ENCODE measurements around the gene MAST2.
A peak's percentile ranks its signal among the peaks of the same experiment; 100 is the strongest.
"Not testable (repeated sequence)": the region's sequence is repeated elsewhere in the genome, so short reads cannot be mapped to it uniquely, and the experiment has no call there.

Gene MAST2

DNA sequence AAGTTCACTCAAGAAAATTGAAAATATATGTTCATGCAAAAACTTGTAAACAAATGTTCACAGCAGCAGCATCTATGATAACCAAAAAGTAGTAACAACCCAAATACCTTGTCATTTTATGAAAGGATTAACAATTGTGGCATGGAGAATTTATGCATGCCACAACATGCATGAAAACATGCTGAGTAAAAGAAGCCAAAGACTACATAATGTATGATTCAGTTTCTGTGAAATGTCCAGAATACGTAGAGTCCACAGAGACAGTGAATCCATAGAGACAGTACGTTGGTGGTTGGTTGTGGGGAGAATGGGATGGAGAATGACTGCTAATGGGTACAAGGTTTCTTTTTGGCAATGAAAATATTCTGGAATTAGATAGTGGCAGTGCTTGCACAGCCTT lies 148.7 kb downstream of the MAST2 start:
- DNase-seq: no peak

DNA sequence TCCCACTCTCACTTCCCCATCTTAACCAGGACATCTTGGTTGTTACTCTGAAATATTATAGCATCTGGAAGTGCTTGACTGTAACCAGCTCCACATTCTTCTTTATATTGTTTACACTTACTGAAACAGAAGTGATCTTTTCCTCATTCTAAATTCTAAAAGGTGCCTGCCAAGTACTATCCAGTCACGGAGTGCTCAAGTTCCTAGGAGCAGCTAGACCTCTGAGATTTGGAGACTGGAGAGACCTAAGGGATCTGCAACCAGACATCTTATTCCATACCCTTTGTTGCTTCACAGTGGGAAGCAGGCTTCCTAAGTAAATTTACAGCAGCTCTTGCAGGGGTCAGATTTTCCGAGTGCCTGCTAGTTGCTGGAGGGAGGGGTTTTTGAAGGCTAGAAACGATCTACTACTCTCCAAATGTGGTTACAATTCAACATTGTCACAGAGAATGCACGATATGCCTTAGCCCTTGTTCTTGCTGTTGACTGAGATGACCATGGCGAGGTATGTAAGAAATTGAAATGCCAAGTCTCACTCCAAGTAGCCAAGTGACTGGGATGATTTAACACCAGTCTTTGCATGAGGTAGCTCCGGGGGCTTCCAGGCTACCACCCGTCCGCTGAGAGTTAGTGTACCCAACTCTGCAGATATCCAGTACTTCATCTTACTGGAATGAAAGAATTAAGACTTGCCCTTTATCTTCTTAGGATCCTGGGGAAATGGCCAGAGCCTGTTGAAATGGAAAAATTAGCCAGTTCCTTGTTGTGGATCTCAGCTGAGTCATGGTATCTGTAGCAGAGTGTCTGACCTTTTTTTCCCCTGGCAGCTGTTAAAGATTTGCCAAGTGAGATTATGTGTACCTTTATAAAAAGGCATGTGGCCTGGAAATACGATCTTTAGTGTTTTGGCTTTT lies 150.8 kb downstream of the MAST2 start:
- no peak for DNase-seq

DNA sequence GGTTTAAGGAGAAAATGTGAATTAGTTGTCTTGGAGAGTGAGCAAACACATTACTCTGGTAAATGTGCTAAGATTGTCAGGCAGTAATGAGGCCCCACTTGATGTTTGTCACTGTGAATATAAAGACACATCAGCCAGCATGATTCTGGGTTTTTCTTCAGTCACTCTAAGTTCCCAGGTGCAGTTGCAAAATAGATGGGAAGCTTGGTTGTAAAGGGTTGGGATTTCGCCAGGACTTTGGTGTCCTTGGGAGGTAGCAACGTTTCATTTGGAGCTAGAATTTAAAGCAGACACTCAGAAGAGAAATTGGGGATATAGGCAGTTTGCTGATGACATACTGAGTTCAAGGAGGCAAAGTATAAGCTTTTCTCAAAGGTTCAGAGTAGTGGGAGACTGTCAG lies 154.3 kb downstream of the MAST2 start:
- DNase-seq: no peak

DNA sequence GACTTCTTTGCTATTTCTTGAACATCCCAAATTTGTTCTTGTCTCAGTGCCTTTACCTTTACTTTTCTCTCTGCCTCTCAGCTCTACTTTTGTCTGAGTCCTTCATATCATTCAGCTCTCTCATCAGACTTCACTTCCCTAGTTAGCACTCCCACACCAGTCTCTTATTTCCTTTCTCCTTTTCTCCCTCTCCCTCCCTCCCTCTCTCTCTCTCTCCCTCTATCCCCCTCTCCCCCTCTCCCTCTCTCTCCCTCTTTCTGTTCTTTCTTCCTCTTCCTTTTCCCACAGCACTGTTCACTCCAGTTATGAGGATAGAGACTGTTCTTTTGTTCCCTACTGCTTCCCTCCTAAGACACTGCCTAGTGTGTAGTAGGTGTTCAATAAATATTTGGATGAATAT lies 154.9 kb downstream of the MAST2 start:
- no peak for DNase-seq

DNA sequence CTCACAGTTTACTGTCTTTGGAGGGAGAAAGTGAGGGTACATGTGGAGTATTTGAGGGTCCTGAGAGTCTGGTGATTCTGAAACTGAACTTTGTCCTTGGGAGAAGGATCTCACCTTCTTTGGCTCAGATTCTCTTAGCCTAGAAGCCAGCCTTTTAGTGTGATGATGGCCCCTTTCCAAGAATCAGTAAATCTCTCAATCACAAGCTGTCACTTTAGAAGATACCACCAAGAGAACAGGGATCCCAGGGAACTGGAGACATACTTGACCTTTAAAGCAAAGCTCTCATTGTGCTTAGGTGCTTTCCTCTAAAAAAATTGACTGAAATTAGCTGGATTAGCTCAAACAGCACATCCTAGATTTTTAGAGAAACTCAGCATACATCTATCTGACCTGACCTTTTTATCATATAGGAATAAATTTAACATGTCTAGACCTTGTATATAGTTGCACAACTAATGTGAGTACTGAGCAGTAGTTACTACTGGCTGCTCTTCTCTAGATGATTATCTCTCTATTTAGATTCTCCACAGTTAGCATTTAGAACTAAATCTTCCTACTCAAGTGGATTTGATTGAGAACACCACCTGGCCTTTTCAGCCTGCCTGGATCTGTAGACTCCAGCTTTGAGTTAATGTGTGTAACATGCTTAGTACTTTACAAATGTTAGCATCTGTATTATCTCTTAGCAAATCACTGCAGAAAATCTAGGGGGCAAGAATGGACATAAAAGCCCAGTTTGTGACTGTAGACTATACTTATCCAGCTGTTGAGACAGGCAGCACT lies 157.7 kb downstream of the MAST2 start:
- DNase-seq: no peak

DNA sequence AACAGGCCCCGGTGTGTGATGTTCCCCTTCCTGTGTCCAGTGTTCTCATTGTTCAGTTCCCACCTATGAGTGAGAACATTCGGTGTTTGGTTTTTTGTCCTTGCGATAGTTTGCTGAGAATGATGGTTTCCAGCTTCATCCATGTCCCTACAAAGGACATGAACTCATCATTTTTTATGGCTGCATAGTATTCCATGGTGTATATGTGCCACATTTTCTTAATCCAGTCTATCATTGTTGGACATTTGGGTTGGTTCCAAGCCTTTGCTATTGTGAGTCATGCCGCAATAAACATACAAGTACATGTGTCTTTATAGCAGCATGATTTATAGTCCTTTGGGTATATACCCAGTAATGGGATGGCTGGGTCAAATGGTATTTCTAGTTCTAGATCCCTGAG lies 158.5 kb downstream of the MAST2 start:
- DNase-seq: not testable (repeated sequence)

DNA sequence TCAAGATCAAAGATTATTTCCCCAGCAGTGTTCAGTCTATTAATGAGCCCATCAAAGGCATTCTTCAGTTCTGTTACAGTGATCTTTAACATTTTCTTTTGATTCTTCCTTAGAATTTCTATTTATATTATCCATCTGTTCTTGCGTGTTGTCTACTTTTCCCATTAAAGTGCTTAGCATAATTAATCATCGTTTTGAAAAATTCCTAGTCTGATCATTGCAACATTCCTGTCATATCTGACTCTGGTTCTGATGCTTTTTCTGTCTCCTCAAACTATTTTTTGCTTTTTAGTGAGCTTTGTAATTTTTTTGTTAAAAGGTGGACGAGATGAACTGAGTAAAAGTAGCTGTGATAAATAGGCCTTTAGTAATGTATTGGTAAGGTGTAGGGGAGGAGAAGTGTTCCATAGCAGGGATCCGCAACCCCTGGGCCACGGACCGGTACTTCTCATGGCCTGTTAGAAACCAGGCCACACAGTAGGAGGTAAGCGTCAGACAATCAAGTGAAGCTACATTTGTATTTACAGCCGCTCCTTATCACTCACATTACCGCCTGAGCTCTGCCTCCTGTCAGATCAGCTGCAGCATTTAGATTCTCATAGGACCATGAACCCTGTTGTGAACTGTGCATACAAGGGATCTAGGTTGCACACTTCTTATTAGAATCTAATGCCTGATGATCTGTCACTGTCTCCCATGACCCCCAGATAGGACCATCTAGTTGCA lies 165.7 kb downstream of the MAST2 start:
- DNase-seq: no peak

DNA sequence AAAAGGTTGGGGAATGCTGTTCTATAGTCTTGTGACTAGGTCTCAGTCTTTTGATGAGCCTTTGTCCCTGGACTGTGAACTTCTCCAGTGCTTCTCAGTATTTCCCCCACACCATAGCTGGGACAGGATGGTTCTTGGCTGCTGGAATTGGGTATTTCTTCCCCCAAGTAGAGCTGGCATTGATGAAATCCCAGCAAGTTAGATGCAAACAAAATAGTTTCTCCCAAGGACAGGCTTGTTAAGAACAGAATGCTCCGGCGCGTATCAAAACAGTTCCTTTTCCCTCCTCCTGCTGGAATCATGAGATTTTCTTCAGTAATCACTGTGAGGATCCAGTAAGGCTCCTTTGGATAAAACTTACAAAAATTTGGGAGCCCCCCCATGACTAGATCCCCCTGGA lies 166.5 kb downstream of the MAST2 start:
- DNase-seq: no peak

DNA sequence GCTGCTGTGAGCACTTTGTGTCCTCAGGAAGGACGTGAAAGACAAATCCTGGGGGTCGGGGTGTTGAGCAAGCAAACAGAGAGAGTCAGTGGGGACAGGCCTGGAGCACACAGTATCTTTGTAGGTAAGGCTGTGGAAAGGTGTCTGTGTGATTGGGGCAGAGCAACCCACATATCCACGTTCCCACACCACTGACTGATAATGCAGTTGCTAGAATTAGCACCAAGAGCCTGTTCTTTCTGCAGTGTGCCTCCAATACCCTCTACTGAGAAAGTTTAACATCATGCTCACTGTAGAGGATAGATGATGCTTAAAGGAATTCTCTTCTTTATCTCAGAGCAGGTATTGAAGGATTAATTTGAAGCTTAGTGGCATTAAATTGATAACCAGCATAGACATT lies 167.9 kb downstream of the MAST2 start:
- DNase-seq: no peak

DNA sequence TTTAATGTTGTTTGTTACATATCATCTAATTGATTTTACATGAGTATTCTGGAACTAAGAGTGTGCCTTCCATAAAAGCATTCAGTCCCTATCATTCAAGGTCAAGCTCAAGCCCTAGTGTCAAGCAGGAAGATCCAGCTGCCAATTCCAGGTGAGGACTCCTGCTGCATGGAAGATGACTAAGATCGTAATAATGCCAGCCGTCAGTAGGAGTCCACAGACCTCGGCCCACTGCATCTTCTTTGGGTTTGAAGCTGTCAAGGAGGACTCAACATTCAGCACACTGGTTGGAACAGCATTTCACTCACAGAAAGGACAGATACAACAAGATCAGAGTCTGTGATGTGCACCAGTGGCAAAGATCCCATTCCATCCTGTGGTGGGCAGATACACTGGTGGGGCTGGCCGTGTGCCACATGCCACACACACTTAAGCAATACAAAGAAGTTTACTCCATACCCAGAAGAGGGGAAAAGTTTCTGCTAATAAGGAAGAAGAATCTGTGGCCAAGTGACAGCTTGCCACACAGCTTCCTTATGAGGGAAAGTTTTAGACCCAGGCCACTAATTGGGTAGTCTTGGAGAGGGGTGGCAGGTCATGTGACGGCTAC lies 168.6 kb downstream of the MAST2 start:
- no peak for DNase-seq

DNA sequence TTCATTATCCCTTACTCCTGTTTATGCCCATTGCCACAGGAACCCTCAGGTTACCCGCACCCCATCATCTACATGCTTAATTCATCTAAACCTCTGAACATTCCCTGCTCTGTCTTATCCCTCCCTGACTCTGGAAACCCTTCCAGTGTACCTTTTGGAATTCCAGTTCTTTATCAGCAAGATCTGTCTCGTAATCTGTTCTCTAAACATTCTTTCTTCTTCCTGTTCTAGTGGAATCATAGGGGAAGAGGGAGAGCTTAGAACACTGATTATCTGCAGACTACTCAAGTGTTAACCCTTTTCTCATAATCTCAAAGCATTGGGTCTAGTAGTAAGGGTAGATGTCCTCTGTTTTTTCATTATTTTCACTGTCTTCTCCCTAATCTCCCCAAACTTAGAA lies 169.2 kb downstream of the MAST2 start:
- DNase-seq: no peak

DNA sequence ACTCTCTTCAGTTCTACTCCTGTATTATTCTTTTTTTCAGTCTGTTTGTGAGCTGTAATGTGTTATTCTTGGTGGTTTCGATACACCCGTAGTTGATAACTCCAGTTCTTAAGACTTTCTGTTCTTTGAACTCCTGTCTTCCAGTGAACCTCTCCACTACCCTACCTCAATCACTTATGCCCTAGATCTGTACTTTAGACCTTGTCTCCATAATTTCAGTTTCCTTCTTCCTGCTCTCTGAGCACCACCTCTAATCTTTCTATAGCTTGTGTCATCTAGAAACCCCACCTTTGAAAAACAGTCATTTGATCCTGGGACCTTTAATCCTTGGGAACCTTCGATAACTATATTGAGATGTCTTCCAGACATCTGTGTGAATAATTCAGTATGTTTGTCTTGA lies 169.7 kb downstream of the MAST2 start:
- no peak for DNase-seq

DNA sequence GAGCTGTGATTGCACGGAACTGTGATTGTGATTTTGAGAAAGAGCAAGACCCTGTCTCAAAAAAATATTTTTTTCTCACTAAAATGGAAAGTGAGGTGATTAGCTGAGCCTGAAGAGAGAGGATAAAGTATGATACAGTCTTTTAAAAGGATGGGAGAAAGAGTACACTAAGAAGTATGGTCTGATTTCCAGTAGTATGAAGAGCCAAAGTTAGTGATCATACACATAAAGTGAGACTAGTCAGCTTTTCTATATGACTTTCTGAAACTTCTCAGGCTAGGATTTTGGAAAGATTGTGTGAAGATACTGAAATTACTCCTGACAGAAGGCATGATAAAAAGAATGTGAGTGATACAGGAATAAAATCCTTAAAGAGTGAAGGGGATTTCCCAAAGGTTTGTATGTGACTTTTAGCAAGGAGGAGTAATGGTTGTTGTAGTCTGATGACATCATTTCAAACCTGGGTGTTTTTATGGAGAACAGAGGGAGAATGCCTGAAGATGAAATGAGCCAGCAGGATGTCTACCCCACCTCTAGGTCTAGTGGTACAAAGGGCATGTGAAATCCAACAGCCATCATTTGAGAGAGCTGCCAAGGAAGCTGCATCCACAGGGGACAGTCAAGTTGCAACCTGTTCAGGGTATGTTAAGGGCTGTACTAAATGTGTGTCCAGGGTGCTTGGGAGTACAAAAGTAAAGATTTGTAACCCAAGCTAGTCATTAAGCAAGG lies 171.3 kb downstream of the MAST2 start:
- peak; percentile 6 for DNase-seq

DNA sequence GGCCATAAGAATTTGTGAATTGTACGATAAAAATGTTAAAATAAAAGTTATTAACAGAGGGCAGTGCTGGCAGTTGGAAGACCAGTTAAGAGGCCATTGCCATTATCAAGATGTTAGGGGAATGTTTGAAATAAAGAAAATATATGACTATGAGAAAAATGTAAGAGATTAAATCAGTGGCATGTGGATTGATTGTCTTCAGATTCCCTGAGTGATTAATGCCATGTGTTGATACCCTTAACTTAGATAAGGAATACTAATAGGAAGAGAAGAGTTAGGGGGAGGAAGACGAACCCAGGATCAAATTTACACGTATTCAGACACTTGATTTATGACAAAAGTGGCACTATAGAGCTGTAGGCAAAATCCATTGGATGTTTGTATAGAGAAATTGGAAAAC lies 173.2 kb downstream of the MAST2 start:
- no peak for DNase-seq

DNA sequence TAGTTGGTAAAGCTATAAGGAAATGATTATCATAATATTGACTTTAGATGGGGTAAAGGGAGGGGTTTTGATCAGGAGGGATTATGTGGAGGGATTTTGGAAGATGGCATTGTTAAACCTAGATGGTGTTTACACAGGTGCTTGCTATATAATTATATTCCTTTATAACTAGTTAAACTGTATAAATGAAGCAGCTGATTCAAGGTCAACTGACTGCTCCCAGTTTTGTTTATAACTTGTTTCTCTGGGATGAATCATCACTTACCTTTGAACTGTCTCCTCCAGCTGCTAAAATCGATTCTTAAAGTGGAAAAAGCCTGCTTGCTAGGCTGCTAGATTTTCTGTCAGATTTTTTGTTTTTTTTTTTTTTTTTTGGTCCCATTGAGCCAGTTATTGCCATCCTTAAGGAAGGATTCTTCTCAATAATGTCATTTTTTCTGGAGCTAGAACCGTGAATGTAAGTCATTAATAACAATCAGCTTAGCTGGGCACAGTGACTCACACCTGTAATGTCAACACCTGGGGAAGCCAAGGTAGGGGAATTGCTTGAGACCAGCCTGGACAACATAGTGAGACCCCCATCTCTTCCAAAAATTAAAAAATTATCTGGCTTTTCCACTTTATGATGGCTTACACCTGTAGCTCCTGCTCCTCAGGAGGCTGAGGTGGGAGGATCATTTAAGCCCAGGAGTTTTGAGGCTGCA lies 175.8 kb downstream of the MAST2 start:
- no peak for DNase-seq

DNA sequence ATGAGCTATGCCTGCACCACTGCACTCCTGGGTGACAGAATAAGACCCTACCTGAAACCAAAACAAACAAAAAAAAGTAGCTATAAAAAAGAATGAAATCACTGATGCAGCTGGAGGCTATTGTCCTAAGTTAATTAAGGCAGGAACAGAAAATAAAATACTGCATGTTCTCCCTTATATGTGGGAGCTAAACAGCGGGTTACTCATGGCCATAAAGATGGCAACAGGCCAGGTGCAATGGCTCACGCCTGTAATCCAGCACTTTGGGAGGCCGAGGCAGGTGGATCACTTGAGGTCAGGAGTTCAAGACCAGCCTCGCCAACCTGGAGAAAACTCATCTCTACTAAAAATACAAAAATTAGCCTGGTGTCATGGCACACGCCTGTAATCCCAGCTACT lies 176.4 kb downstream of the MAST2 start:
- DNase-seq: no peak

DNA sequence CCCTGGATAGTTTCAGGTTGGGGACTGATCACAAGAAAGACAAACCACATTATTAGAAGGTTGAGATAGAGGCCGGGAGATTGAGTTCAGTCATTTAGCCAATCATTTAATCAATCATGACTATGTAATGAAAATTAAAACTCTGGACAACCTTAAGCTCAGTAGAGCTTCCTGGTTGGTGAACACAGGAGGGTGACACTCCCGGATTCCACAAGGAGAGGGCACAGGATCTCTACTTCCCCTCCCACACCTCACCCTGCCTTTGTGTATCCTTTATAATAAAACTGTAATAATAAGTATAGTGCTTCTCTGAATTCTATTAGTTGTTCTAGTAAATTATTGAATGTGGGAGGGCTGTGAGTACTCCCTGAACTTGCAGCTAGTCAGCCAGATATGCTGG lies 178.9 kb downstream of the MAST2 start:
- no peak for DNase-seq

DNA sequence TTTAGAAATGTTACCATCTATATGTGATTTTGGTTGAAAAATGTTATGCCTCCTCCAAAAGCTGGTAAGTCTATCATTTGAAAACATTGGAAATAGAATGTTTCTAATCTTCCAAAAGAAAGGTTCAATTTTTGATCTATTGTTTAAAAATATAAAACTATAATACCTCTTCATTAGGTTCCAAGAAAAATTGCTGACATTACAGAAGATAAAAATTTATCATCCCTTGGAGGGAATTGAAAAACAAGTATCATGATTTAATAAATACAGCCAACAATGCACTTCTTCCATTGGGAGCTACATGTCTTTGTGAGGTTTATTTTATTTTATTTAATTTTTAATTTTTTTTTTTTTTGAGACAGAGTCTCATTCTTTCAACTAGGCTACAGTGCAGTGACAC lies 180.6 kb downstream of the MAST2 start:
- DNase-seq: no peak

DNA sequence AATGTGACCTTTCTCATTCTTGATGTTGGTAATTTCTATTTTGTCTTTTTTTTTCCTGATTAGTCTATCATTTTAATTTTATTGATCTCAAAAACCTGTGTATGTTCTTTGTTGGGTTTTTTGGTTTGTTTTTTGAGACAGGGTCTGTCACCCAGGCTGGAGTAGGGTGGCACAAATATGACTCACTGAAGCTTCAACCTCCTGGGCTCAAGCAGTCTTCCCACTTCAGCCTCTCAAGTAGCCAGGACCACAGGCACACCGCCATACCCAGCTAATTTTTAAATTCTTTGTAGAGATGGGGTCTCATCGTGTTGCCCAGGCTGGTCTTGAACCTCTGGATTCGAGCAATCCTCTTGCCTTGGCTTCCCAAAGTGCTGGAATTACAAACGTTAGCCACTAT lies 183.8 kb downstream of the MAST2 start:
- no peak for DNase-seq

DNA sequence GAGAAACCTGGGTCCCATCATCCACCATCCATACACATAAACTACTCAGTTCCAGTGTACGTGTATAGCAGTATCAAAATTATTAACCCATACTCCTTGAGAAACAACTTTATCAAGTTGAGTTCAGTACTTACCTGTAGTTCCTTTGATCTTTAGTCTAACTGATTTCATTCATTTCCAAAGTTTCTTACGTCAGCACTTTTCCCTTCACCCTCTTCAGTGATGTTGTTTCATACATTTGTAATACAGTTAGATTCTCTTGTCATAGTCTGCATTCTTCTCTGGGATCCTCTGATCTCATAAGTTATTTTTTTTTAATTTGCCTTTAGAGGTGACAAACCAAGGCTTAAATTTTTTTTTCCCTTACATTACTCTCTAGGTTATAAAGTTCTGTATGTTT lies 185.8 kb downstream of the MAST2 start:
- no peak for DNase-seq

DNA sequence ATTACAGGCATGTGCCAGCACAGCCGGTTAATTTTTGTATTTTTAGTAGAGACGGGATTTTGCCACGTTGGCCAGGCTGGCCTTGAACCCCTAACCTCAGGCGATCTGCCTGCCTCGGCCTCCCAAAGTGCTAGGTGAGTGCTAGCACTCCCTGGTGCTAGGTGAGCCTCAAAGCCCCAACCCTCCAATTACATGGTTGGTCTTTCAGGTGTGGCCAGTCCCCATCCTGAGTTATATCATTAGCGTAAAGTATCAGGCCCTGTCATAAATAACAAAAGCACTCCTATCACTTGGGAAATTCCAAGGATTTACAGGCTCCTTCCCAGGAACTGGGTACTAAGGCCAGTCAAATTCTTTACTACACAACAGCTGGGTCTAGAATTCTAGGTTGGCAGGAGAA lies 191.0 kb downstream of the MAST2 start:
- DNase-seq: no peak

DNA sequence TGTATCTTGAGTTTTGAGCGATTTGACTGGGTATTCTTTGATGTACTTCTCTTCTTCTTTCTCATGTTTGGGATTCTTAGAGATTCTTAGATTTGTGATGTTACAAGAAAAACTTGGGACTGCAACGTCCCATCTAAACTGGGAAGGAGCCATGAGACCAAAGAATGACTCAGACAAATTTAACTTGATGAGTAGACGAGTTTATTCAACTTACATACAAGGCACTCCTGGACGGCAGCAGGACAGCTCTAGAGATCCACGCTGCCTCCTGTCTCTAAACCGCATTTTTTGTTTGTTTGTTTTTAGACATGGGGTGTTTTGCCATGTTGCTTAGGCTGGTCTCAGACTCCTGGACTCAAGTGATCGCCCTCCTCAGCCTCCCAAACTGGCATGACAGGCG lies 191.9 kb downstream of the MAST2 start:
- DNase-seq: no peak

Measured in activated CD4-positive, alpha-beta T cell treated with anti-CD3 and anti-CD28 coated beads, Interleukin-2, Interleukin-6, amounts not matched to agents 100 ng/mL and 50 ng/mL, durations not matched to agents 16 hours and 8 hours (primary cell).